HepG2 (cell line): Measurements from ENCODE around the gene PSME3IP1. TPM values are rescaled to one million over a fixed set of nuclear protein-coding genes. Genes with fewer than 3 reads are reported as not detected.

ENCODE experiments used
- ATAC-seq: fragments of 200-7000 bp; cut with Tn5 transposase; 3 replicates; pipeline ENCODE4 v1.9.1; 2020; ENCODE audit warnings: mild to moderate bottlenecking, moderate library complexity
- BruUV-seq: library from RNA; stranded (reverse); fragments of 400-500 nt; replicated peaks from 2 replicates; lab custom pipeline; 2021; lab: Mats Ljungman, UMichigan
- CTCF ChIA-PET: fragments of 300-600 bp; formaldehyde crosslinking; extraction: SDS; loops from one replicate; lab custom pipeline; 2021; ENCODE audit warnings: low total read pairs, inconsistent platforms, low intra/inter-chr PET ratio; lab: Yijun Ruan, JAX
- POLR2A ChIA-PET: fragments of 350-600 bp; sonication (Branson Sonifier 250); formaldehyde crosslinking; loops from one replicate; lab custom pipeline; 2020; ENCODE audit warnings: antibody characterized with exemption, inconsistent platforms; lab: Yijun Ruan, JAX
- DNase-seq: peaks from one replicate; pipeline ENCODE4 v3.0.0-alpha.2; 2015; ENCODE audit warnings: low spot score
- FAIRE-seq: peaks from 3 replicates; lab custom pipeline; 2011; peaks lifted over from hg19 to GRCh38; lab: Jason Lieb, UNC
- H2AFZ ChIP-seq: one replicate; pipeline ENCODE4 v1.6.1; 2011; ENCODE audit warnings: low read length, inconsistent platforms
- H3K27ac ChIP-seq: fragments of 300-600 bp; 3 replicates; pipeline ENCODE4 v1.8.0; 2011; ENCODE audit warnings: mixed run types, mild to moderate bottlenecking, mixed read lengths, low read length, inconsistent platforms; ENCODE audit not compliant: insufficient read depth; ENCODE audit errors: extremely low read length
- H3K27me3 ChIP-seq, 2 experiments: fragments of 200-600 bp in 1 of 2; 2 replicates in 1 of 2; 3 replicates in 1 of 2; pipeline versions ENCODE4 v1.6.0 to v1.8.0; 2011; ENCODE audit warnings: low read length in 2 of 2, mild to moderate bottlenecking in 2 of 2, moderate library complexity in 2 of 2, inconsistent platforms in 1 of 2; ENCODE audit not compliant: insufficient read depth in 2 of 2, control insufficient read depth in 1 of 2
- H3K36me3 ChIP-seq, 2 experiments: fragments of 200-600 bp in 1 of 2; replicated peaks in 1 of 2; 2 replicates in 1 of 2; 3 replicates in 1 of 2; pipeline versions ENCODE4 v1.5.1 to v1.8.0; 2011; ENCODE audit warnings: low read length in 2 of 2, inconsistent platforms in 1 of 2; ENCODE audit not compliant: insufficient read depth in 2 of 2, control insufficient read depth in 1 of 2
- H3K4me1 ChIP-seq: 2 replicates; pipeline ENCODE4 v1.5.1; 2012; ENCODE audit warnings: low read length, inconsistent platforms; ENCODE audit not compliant: insufficient read depth
- H3K4me2 ChIP-seq: 2 replicates; pipeline ENCODE4 v1.6.0; 2011; ENCODE audit warnings: low read depth, low read length, inconsistent platforms
- H3K4me3 ChIP-seq, 3 experiments: fragments of 200-600 bp in 1 of 3; sonication (generic), shearing (Covaris generic) in 1 of 3; replicated peaks in 1 of 3; 2 replicates each; pipeline ENCODE4 v1.5.1; 2011 to 2016; ENCODE audit warnings: low read length in 3 of 3, inconsistent platforms in 2 of 3, low read depth in 2 of 3, mild to moderate bottlenecking in 2 of 3, control low read depth in 1 of 3, mixed read lengths in 1 of 3; ENCODE audit not compliant: insufficient read depth in 1 of 3
- H3K79me2 ChIP-seq: one replicate; pipeline ENCODE4 v1.6.1; 2011; ENCODE audit warnings: low read length, inconsistent platforms; ENCODE audit not compliant: insufficient read depth
- H3K9ac ChIP-seq: 2 replicates; pipeline ENCODE4 v1.6.0; 2011; ENCODE audit warnings: mild to moderate bottlenecking, low read depth, low read length, inconsistent platforms; ENCODE audit not compliant: insufficient read depth
- H3K9me3 ChIP-seq: 2 replicates; pipeline ENCODE4 v1.5.1; 2012; ENCODE audit warnings: mild to moderate bottlenecking, low read length
- H4K20me1 ChIP-seq: 2 replicates; pipeline ENCODE4 v1.6.0; 2011; ENCODE audit warnings: inconsistent platforms, mild to moderate bottlenecking, low read length, moderate library complexity; ENCODE audit not compliant: insufficient read depth
- ATF2 ChIP-seq: sonication (generic); formaldehyde crosslinking; IDR thresholded peaks from 2 replicates; pipeline ENCODE4 v1.4.0; 2020; ENCODE audit warnings: missing genetic modification reagents
- CREB1 ChIP-seq, 2 experiments: fragments of 450-650 bp in 1 of 2; IDR thresholded peaks; 2 replicates each; pipeline ENCODE4 v1.6.1; 2016 to 2017; ENCODE audit warnings: control low read depth in 1 of 2, mild to moderate bottlenecking in 1 of 2, missing compliant biosample characterization in 1 of 2, missing genetic modification characterization in 1 of 2
- FOXK1 ChIP-seq: sonication (generic); formaldehyde crosslinking; IDR thresholded peaks from 2 replicates; pipeline ENCODE4 v1.4.0; 2020; ENCODE audit warnings: low read depth, missing genetic modification reagents, borderline replicate concordance
- GATAD1 ChIP-seq: IDR thresholded peaks from 2 replicates; pipeline ENCODE4 v1.6.1; 2016; ENCODE audit warnings: missing genetic modification reagents, missing compliant biosample characterization
- GPBP1L1 ChIP-seq: sonication (generic); formaldehyde crosslinking; IDR thresholded peaks from 2 replicates; pipeline ENCODE4 v1.5.0; 2020; ENCODE audit warnings: mild to moderate bottlenecking, missing genetic modification reagents
- PHF21A ChIP-seq: sonication (generic); formaldehyde crosslinking; IDR thresholded peaks from 2 replicates; pipeline ENCODE4 v1.5.0; 2020; ENCODE audit warnings: mild to moderate bottlenecking, missing genetic modification reagents
- RNF219 ChIP-seq: sonication (generic); formaldehyde crosslinking; IDR thresholded peaks from 2 replicates; pipeline ENCODE4 v1.5.0; 2020; ENCODE audit warnings: mild to moderate bottlenecking, missing genetic modification reagents
- WGBS: methylation state at CpG from one replicate; pipeline ENCODE4 v1.1.6; 2017; ENCODE audit warnings: low lambda C conversion rate; 5-methylcytosine and 5-hydroxymethylcytosine counted together
- in situ Hi-C: cut with HindIII; loops from 2 replicates; pipeline ENCODE4 v1.10.0; 2017; ENCODE audit warnings: low pct_unique_long_range_greater_than_20kb; ENCODE audit not compliant: extremely low pct_ligation_motif_present
- intact Hi-C: fragments of 100-400 bp; cut with micrococcal nuclease; formaldehyde crosslinking; loops from one replicate; pipeline ENCODE4 v1.10.0; 2022; ENCODE audit not compliant: unreplicated experiment
- polyA plus RNA-seq, 8 experiments: library from polyadenylated mRNA; depleted of rRNA in 3 of 8; stranded (reverse) in 7 of 8; unstranded in 1 of 8; fragments of >200 nt; fragmentation: Illumina TruSeq in 4 of 8; extraction: Trizol in 4 of 8; gene quantifications; 2 replicates each; pipeline versions ENCODE4 v1.2.1 to v1.2.3, GENCODE V29; 2011 to 2016; ENCODE audit warnings: low read depth in 4 of 8, missing spikeins in 1 of 8, mixed read lengths in 1 of 8; ENCODE audit not compliant: insufficient read depth in 1 of 8
- total RNA-seq, 5 experiments: library from RNA; depleted of rRNA; stranded (reverse); fragments of >200 nt; fragmentation: Illumina TruSeq; extraction: Trizol; gene quantifications; 2 replicates each; pipeline ENCODE4 v1.2.3, GENCODE V29; 2016; ENCODE audit warnings: low read depth in 1 of 5

Gene PSME3IP1
- total and polyA plus RNA-seq, 2 of the 13 experiments (the other 11 are each of a cell fraction or from before 2014, with no cell fraction given): 90.8 to 99.8 TPM

GRCh38 chr16:57126411-57126810, 59.4 kb downstream of the PSME3IP1 start:
- CTCF ChIA-PET: no interaction called here
- POLR2A ChIA-PET: interaction anchor here (1.6 kb wide), 1 partner anchor 25 kb away, joined by 4 read pairs; no protein-coding TSS in a partner anchor
- ATAC-seq (no peak), FAIRE-seq (no peak), DNase-seq (no peak)
- H3K9me3 ChIP-seq: no peaks in the 10 kb centered on the region
- peak; percentile 63 for TF ChIP-seq CREB1 (IDR thresholded peaks at IDR 0.05)
- no peak for TF ChIP-seq CREB1 (CRISPR knock-in tag; IDR thresholded peaks at IDR 0.05)
- TF ChIP-seq GPBP1L1: no peak
- no peaks in the 10 kb centered on the region; a peak in 1 of 5 replicates for H3K27me3 ChIP-seq
- no peaks in the 10 kb centered on the region for H3K79me2 ChIP-seq
- intact Hi-C loops: no loop called here
- no TSS peak for BruUV-seq
- no peaks in the 10 kb centered on the region for H3K36me3 ChIP-seq
- H3K4me3 ChIP-seq: no peak overlapping the region
- H2AFZ ChIP-seq: no peak overlapping the region
- no peaks in the 10 kb centered on the region for H3K4me1 ChIP-seq
- H3K4me2 ChIP-seq: no peak overlapping the region
- no peak overlapping the region for H3K27ac ChIP-seq
- 61% methylated on average over 4 of the region's 4 CpGs for WGBS
- in situ Hi-C loops: no loop called here
- no peaks in the 10 kb centered on the region for H4K20me1 ChIP-seq
- no peak overlapping the region for H3K9ac ChIP-seq

GRCh38 chr16:57125969-57126368, 59.9 kb downstream of the PSME3IP1 start:
- Histone ChIP-seq H3K27me3 (no peaks in the 10 kb centered on the region; a peak in 1 of 5 replicates), H3K79me2 (no peaks in the 10 kb centered on the region), H3K4me3 (no peak overlapping the region), H4K20me1 (no peaks in the 10 kb centered on the region), H3K9me3 (no peaks in the 10 kb centered on the region), H3K9ac (no peak overlapping the region), H2AFZ (no peak overlapping the region), H3K4me2 (no peak overlapping the region), H3K4me1 (no peaks in the 10 kb centered on the region), H3K36me3 (no peaks in the 10 kb centered on the region), H3K27ac (no peak overlapping the region)
- ATAC-seq: no peak
- CTCF ChIA-PET: no interaction called here
- in situ Hi-C loops: no loop called here
- intact Hi-C loops: no loop called here
- no peak for FAIRE-seq
- TF ChIP-seq FOXK1 (CRISPR knock-in tag) (no peak), GATAD1 (no peak), RNF219 (CRISPR knock-in tag) (no peak), PHF21A (no peak), ATF2 (CRISPR knock-in tag) (no peak)
- BruUV-seq: no TSS peak
- DNase-seq: no peak
- 87% methylated on average over 4 of the region's 4 CpGs for WGBS
- POLR2A ChIA-PET: no interaction called here
